B cell (primary cell): ENCODE results near the gene HADH.

ENCODE experiments used
- EZH2 ChIP-seq: IDR thresholded peaks from 2 replicates; pipeline ENCODE4 v1.6.1; 2012; ENCODE audit warnings: borderline replicate concordance, low read depth, mild to moderate bottlenecking, moderate library complexity, low read length; ENCODE audit not compliant: insufficient read depth, poor library complexity, severe bottlenecking
- TF ChIP-seq, protein P1 (sequence below): fragments of 200-600 bp; IDR thresholded peaks from one replicate; pipeline ENCODE4 v1.8.0; 2022; ENCODE audit warnings: antibody characterized with exemption, mild to moderate bottlenecking

DNA sequence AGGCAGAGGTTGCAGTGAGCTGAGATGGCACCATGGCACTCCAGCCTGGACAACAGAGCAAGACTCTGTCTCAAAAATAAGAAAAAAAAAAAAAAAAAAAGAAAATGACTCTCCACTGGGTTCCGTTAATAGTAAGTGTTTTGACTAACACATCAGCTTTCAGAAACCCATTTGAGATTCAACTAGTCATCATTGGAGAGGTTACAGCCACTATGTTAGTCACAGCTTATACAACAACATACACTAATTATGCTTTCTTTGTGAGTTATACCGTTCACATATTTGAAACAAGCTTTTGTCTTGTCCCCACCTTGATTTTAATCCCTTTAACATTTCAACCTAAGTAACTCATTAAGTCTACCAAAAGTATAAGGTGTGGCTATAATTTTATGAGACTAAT is 48.2 kb downstream of the HADH start:
- TF ChIP-seq, protein P1, sequence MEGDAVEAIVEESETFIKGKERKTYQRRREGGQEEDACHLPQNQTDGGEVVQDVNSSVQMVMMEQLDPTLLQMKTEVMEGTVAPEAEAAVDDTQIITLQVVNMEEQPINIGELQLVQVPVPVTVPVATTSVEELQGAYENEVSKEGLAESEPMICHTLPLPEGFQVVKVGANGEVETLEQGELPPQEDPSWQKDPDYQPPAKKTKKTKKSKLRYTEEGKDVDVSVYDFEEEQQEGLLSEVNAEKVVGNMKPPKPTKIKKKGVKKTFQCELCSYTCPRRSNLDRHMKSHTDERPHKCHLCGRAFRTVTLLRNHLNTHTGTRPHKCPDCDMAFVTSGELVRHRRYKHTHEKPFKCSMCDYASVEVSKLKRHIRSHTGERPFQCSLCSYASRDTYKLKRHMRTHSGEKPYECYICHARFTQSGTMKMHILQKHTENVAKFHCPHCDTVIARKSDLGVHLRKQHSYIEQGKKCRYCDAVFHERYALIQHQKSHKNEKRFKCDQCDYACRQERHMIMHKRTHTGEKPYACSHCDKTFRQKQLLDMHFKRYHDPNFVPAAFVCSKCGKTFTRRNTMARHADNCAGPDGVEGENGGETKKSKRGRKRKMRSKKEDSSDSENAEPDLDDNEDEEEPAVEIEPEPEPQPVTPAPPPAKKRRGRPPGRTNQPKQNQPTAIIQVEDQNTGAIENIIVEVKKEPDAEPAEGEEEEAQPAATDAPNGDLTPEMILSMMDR = no peak
- no peak for TF ChIP-seq EZH2
